Islet of Langerhans (tissue), 1 donor: Measurements from ENCODE around the gene PRR18.
"Not testable (repeated sequence)": the region's sequence is repeated elsewhere in the genome, so short reads cannot be mapped to it uniquely, and the experiment has no call there.

Experiments
- FAIRE-seq: peaks from one replicate; lab custom pipeline; 2011; peaks lifted over from hg19 to GRCh38; lab: Jason Lieb, UNC

Gene PRR18

DNA sequence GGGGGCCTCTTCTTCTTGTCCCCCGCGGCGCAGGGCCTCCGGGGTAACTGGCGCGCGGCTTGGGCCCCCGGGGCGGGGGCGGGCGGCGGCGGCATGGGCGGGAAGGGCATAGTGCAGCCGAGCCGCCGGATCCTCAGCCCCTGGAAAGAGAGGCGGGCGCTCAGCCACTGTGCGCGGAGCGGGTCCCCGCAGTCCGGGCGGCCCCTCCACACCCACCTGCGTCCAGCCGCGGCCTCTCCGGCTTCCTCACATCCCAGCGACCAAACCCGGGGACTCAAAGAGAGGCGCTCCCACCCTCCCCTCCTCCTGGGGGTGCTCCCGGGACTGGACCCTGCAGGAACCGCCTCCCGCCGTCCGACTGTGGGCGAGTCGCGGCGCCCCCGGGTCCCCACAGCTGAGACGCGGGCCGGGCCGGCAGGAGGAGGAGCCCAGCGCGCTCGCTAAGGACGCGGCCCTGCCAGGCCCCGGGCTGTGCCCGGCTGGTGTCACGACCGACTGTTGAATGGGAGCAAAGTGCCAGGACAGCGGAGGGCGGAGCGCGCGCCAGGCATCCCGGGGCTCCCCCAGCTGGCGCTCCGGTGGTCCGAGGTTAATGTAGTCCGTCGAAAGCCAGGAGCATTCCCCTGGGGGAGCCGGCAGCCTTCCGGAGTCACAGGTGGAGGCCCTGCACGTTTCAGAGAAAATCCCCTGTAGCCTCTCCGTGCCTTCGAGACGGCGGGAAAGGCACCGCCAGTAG lies at the start of gene PRR18:
Gene PRR18, minus strand, starts transcription at position 360 of the 736 bp plus-strand sequence. Its CDS starts 250 bp downstream, at position 110.
- FAIRE-seq, result no peak

DNA sequence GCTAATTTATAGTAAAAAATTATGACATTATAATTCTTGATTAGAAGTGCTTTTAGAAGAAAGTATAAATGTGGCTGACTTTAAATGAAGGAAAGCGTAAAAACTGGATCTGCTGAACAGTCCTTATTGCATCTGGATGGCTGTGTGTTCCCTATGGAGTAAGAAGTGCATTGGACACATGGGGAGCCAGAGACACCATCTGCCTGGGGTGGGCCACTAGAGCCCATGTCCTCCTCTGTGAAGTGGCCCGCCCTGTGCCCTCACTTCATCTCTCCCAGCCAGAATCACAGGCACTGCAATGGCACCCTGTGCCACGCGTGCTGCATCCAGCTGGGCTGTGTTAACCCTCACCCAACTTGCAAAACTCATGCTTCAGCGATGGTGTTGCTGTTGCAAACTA lies 47.4 kb upstream of the PRR18 start:
- no peak for FAIRE-seq

DNA sequence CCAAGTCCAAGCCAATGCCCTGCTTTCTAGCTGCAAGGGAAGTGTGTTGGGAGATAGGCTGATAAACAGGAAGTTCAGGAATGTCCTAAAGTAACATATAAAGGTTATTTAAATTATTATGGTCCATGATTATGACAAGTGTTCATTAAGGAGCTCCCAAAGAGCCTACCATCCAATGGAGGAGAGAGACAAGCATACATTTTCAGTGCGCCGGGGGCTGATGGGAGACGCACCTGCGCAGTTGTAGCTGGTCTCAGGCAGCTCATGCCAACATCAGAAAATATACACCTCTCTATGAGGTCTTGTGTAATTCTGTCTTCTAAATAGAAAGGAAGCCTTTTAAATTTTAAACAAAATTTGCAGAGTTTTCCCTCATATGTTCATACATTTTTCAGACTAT lies 46.8 kb upstream of the PRR18 start:
- FAIRE-seq, result no peak

- FAIRE-seq, result no peak
Measured at GRCh38 chr6:166354143-166354542, 46.0 kb upstream of the PRR18 start.

DNA sequence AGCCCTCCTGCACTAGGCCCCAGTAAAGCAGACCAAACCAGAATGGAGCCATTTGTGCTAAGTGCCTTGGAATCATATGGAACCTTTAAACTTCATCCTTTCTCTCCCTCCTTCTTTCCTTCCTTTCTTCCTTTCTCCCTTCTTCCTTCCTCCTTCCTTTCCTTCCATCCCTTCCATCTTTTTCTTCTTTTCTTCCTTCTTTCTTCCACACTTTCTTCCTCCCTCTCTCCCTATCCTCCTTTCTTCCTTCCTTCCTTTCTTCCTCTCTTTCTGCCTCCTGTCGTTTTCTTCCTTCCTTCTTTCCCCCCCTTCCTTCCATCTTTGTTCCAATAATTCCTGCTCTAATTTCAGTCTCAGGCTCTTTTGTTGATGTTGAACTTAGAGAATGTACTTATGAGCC lies 45.3 kb upstream of the PRR18 start:
- no peak for FAIRE-seq

GRCh38 chr6:166352923-166353322 lies 44.7 kb upstream of the PRR18 start:
- no peak for FAIRE-seq

GRCh38 chr6:166351715-166352285 lies 43.6 kb upstream of the PRR18 start:
- no peak for FAIRE-seq

GRCh38 chr6:166348305-166348949 lies 40.2 kb upstream of the PRR18 start:
- FAIRE-seq, result no peak

DNA sequence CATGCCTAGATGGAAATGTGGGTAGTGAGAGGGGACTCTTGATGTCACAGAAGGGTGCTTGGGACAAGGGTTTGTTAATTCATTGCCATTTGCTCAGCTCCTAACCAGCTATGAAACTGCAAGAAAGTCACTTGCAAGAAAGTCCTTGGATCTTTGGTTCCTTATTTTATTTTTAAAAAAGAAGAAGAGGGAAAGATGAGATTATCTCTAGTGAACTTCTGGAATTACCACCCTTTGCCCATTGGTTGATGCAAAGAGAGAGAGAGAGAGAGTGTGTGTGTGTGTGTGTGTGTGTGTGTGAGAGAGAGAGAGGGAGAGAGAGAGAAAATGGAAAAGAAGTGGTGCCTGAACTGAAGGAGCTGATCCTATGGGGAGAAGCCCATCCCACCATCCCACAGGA lies 38.8 kb upstream of the PRR18 start:
- FAIRE-seq, result no peak

DNA sequence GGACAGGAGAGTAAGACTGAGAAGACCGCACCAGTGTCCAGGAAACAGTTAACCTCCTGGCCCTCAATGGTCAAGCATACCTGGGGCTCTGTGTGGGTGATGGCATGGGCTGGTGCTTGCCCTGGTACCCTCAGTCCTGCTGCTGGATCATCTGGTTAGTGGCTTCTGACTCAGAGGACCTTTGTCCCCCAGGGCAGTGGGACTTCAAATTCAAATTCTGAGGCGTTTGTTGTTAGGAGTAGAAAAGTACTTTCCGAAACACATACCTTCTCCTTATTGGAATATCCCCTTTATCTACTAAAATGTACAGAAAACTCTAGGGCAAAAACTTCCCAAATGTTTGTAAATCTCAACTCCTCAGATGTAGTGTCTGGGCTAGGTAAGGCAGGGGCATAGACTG lies 38.3 kb upstream of the PRR18 start:
- no peak for FAIRE-seq

- not testable (repeated sequence) for FAIRE-seq
Measured at GRCh38 chr6:166345672-166346071, 37.5 kb upstream of the PRR18 start.

GRCh38 chr6:166344921-166345320 lies 36.7 kb upstream of the PRR18 start:
- FAIRE-seq, result not testable (repeated sequence)

GRCh38 chr6:166344240-166344639 lies 36.0 kb upstream of the PRR18 start:
- no peak for FAIRE-seq

DNA sequence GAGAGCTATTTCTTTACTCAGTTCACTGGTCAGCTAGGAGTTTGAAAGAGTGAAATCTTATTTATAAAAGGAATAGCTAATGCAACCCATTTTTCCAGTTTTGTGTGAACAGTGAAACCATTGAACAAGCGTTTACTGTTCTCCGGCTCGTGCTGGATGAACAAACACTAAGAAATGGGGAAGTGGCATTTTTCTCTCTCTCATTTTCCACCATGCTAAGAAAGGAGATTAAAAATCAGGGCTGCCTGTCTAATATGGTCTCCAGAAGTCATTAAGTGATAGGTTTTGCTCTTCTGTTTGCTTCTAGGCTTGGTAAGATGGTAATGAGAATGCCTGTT lies 34.9 kb upstream of the PRR18 start:
- no peak for FAIRE-seq

DNA sequence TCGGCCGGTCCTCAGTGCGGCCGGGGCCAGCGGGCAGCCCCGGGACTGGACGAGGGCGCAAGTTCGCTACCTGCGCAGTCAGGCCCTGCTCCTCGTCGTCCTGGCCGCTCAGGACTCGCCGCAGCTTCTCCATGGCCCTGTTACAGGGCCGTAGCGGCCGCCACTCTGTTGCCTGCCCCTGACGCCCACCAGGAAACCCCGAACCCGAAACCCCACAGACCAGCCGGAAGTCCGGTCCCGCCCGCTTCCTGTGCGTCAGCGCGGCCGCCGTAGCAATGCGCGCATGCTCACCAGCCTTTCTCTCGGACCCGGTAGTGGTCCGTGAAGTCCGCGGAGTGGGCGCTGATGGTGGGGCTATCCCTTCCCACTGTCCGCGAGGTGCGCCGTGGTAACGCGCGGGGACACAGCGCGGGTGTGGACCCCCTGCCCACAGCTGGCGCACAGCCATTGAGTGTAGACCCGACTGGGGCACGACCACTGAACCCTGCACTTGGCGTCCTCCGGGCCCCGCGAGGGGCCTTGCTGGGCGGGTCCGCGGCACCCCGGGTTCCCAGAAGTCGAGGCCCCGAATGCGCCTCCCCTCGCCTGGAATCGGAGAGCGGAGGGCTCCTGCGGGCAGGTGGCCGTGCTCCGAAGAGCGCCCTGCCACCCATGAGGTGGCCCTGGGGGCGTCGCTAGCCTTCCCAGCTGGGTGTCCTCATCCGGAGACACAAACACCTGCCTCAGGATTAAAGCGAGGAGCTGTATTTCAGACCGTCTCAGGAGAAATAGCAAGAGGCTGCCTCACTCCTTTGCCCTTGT lies 34.4 kb upstream of the PRR18 start, which contains the start of gene SFT2D1:
Gene SFT2D1, minus strand, starts transcription at position 197 of the 801 bp plus-strand sequence. Its CDS starts 64 bp downstream, at position 133.
- no peak for FAIRE-seq

GRCh38 chr6:166341977-166342348 lies 33.8 kb upstream of the PRR18 start:
- no peak for FAIRE-seq

GRCh38 chr6:166341464-166341863 lies 33.3 kb upstream of the PRR18 start:
- no peak for FAIRE-seq

- FAIRE-seq, result no peak
Measured at GRCh38 chr6:166338854-166339253, 30.7 kb upstream of the PRR18 start.

DNA sequence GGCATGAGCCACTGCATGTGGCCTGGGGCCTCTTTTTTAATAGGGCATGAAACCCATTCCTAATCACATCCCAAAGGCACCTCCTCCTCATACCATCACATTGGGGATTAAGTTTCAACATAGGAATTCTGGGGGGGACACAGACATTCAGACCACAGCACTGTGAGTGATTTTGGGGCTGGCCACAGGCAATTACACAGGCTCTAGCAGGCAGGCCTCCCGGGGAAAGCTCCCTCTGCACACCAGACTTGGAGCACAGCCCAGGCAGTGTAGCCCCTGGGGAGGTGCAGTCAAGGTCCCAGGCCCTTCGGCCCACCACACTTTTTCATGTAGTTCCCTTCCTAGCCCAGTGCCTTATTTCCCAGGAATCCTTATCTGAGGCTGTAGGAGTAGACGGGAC lies 28.7 kb upstream of the PRR18 start:
- FAIRE-seq, result no peak

- FAIRE-seq, result no peak
Measured at GRCh38 chr6:166335378-166336302, 27.4 kb upstream of the PRR18 start.

DNA sequence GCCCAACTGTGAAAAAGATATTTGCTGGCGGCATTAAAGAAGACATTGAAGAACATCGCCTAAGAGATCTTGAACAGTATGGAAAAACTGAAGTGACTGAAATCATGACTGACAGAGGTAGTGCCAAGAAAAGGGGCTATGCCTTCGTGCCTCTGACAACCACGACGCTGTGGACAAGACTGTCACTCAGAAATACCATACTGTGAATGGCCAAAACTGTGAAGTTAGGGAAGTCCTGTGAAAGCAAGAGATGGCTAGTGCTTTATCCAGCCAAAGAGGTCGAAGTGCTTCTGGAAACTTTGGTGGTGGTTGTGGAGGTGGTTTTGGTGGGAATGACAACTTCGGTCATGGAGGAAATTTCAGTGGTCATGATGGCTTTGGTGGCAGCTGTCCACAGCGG lies 26.7 kb upstream of the PRR18 start:
- FAIRE-seq, result no peak
